RPMI8226 (cell line): ENCODE data around the gene CLIC3.

Source experiments
- DNase-seq: peaks from one replicate; pipeline ENCODE4 v3.0.0-alpha.2; 2015

The CLIC3 gene

DNA sequence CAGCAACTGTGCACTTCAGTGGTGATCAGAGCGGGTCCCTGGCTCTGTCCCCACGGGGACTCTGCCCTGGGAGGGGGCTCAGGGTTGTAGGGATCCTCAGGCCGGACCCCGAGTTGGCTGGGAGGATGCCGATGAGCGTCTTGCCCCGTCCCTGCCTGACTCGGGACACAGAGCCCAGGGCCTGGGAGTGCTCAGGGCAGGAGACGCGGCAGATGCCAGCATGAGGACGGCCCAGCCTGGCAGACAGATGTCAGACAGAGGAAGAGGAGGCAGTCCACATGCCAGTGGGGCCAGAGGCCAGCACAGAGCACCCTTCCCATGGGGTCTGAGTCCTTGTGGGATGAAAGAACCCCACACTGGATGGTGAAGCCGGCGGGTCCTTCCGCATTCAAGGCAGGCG is 33.0 kb downstream of the CLIC3 start:
- no peak for DNase-seq

DNA sequence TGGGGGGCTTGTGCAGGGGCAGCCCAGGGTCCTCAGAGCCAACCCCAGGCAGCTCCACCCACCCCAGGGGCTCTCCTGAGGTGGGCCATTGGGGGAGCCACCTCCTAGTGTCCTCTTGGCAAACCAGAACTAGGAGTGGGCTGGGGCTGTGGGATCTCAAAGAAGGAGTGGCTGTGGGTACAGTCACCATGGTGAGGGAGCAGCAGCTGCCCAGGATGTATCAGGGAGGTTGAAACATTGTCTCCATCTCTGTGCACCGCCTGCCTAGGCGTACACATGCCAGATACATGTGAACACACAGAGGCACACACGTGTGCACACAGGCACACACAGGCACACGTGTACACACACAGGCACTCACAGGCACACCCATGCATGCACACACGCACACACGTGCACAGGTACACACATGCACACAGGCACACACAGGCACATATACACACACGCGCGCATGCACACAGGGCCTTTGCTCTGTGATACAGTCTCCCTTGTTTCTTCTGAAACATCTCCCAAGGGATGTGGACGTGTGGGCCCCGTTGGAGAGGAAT is 33.6 kb downstream of the CLIC3 start:
- no peak for DNase-seq

DNA sequence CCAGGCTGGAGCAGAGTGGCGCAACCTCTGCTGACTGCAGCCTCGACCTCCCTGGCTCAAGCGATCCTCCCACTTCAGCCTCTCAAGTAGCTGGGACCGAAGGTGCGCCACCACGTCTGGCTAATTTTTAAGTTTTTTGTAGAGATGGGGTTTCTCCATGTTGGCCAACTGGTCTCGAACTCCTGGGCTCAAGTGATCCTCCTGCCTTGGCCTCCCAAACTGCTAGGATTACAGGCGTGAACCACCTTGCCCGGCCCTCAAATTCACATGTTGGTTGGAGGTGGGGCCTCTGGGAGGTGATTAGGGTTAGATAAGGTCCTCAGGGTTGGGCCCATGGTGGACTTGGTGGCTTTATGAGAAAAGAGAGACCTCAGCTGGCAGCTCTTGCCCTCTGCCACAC is 34.2 kb downstream of the CLIC3 start:
- DNase-seq: no peak

DNA sequence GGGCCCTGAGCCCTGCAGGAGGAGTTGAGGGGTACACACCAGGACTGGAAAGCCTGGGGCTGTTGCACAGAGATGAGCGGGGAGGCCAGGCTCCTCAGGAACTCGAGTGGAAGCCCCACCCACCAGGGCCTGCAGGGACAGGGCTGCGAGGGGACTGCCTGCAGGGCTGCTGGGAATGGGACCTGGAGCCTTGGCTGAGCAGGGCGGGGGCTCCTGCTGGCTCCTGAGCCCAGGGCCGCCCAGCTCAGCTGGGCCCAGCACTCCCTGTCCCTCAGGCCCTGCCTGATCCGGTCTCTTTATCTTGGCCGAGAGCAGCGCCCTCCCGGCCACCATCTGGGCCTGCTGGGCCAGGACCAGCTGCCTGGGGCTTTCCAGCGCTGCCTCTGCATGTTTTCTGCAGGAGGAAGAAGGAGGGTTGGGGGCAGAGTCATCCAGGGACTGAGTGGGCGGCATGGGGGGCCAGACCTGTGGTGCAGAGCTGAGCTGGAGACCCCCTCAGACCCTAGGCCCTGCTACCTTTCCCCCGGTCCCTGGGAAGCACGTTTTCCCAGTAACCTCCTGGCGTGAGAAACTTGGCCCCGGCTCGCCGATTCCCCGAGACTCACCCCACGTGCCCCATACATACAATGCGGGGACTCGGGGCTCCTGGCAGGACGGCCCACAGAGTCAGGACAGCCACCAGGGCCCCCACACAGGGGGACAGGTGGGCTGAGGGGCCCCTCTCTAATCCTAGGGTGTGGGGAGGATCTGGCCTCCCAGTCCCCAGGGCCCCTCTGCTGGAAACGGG is 34.9 kb downstream of the CLIC3 start:
- no peak for DNase-seq

DNA sequence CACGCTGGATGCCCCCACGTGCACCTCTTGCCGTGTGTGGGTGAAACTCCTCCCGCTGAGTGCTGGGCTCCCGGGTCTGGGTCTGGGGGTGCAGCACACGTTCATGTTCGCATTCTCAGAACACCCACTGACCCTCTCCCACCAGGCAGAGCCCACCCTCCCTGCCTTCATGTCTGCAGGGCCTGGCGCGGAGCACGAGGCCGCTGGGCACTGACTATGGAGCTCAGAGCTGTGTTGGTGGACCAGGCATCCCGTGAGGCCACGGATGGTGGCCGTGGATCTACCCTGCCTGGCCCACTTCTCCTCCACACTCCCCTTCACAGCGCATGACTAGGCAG is 35.5 kb downstream of the CLIC3 start:
- DNase-seq: no peak

DNA sequence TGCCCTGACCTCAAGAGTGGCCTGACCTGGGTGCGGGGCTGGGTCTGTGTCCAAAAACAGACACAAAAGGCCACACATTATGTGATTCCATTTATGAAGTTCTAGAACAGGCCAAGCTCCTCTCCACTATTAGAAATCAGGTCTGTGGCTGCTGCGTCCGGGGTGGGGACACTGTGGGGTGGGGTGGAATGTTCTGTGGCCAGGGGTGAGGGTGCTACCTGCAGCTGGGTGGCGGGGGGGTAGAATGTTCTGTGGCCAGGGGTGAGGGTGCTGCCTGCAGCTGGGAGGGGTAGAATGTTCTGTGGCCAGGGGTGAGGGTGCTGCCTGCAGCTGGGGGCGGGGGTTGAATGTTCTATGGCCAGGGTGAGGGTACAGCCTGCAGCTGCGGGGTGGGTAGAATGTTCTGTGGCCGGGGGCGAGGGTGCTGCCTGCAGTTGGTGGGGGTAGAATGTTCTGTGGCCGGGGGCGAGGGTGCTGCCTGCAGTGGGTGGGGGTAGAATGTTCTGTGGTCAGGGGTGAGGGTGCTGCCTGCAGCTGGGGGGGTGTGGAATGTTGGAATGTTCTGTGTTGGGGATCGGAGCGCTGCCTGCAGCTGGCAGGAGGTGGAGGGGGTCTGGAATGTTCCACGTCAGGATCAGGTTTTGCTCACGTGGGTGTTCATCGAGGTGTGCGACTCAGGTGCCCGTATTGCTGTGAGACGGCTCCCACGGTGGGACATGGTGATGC is 36.0 kb downstream of the CLIC3 start:
- DNase-seq: no peak

DNA sequence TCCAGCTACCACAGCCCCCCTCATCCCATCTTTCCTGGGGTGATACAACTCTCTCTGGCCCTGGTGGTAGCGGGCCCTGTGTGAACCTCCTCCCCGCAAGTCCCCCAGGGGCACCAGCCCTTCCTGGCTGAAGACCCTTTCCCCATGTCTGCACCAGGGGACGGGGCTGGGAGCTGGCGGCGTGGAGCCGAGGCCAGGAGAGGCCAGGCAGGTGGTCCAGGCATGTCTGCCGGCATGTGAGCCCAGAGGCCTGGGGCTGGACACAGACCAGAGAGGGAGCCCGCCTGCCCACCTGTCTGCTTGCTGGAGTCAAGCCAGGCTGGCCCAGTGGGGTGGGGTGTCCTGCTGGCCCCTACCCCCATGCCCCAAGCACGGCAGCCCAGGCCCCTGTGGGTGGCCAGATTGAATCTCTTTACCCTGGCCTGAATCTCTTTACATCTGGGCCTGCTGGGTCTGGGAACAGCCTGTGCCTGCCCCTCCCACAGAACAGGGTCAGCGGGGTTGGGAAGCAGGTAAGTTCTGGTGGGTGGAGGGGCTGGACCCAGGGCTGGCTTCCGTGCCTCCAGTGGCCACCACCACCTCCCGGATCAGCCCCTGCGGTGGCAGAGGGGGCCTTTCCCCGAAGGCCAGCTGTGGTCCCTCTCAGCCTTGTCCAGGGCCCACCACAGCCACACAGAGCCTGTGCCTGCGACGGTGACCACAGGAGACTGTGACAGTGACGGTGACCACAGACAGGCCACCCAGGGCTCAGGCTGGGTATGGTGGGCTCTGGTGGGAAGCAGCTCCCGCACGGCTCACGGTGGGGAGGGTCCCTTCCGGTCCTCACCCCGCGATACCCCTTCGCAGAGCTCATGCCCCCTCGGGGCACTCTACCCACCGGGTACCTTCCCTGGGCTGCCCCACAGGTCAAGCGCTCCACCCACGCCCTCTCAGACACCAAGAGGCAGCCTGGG is 37.2 kb downstream of the CLIC3 start:
- DNase-seq: no peak

DNA sequence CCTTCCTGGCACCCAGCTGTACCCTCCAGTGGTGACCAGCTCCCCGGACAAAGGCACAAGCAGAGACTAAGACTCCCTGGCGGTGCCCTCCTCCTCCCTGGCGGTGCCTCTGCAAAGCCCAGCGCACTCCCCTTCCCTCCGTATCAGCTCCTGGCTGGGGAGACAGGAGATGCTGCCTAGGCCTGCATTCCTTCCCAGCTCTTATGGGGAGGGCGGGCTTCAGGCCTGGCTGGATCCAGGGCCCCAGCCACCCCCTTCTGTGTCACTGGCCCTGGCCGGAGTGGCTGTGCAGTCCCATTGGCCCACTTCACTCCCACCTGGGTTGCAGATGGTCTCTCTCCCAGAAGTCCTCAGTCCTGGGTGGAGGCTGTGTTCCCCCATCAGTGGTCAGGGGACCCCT is 37.9 kb downstream of the CLIC3 start:
- no peak for DNase-seq

DNA sequence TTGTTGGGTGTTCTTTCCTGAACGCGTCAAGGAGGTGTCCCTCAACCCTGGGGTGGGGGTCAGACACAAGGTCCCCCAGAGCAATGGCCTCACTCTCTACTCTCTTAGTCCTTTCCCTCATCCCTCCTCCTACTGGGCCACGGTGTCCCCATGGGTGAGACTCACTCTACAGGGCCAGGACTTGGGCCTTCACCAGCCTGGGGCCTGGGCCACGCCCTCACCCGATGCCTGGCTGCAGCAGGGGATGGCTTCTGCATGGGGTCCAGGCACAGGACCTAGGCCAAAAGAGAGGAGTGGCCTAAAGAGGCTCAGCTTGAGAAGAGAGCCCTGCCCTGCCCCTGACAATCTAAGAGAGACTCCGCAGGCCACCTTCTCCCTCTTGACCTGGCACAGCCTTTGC is 38.5 kb downstream of the CLIC3 start:
- DNase-seq: no peak

DNA sequence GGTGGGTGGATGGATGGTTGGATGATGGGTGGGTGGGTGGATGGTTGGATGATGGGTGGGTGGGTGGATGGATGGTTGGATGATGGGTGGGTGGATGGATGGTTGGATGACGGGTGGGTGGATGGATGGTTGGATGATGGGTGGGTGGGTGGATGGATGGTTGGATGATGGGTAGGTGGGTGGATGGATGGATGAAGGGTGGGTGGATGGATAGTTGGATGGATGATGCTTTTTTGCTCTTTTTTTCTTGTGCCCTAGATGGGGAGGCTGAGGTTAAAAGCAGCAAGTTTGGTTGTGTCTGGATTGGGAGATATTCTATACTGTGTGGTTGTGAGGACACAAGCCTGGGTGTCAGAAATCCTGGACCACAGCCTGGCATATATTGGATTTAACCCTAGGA is 38.9 kb downstream of the CLIC3 start:
- no peak for DNase-seq

DNA sequence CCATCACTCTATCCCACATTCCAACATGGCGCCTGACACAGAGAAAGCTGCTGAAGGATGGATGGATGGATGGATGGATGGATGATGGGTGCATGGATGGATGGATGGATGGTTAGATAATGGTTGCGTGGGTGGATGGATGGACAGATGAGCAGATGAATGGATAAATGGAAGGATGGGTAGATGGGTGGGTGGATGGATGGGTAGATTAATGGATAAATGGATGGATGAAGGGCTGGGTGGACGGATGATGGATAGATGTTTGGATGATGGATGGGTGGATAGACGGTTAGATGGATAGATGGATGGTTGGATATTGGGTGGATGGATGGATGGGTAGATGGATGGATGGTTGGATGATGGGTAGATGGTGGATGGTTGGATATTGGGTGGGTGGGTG is 39.8 kb downstream of the CLIC3 start:
- no peak for DNase-seq

DNA sequence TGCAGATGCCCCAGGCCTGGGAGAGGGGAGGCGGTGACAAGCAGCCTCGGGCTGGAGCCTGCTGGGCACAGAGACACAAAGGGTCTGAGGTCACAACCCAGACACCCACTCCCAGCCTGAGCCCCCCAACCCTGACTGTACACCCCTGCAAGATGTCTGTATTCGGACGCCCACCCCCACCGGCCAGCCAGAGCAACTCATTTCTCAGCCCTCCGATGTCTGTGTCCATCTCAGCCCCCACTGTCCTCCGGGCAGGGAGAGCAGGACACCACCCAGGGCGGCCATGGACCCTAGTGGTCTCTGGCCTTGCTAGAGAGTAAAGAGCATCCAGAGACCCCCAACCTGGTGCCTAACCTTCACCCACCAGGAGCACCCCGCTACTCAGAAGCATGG is 40.4 kb downstream of the CLIC3 start:
- DNase-seq: no peak

DNA sequence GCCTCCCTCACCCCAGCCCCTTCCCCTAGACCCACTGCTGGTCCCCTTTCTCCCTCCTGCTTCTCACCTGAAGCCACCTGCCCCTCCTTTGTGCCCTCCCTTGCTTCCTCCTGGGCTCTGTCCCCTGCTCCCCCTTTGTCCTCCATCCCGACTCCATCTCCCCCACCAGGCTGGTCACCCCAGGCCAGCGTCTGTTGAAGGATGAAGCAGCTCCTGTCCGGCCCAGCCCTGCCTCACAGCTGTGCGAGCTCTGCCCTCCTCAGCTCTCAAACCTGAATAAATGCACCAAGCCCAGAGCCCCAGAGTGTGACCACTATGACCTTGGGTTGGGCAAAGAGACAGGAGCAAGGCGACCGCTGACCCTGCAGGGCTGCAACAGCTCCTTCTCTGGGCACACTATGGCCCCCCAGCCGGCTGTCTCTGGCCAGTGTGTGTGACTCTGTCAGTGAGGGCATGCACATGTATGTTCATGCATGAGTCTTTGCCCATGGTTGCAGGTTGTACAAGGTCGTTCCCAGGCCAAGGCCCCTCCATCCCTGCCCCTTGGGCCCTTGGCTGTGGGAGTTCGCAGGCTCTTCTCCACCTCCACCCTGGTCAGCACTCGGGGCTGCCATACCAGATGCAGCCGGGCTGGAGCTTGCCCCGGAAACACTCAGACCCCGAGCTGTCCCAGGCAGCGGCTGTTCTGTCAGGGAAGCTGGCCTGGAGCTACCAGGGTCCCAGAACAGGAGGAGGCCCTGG is 41.0 kb downstream of the CLIC3 start:
- DNase-seq: no peak

DNA sequence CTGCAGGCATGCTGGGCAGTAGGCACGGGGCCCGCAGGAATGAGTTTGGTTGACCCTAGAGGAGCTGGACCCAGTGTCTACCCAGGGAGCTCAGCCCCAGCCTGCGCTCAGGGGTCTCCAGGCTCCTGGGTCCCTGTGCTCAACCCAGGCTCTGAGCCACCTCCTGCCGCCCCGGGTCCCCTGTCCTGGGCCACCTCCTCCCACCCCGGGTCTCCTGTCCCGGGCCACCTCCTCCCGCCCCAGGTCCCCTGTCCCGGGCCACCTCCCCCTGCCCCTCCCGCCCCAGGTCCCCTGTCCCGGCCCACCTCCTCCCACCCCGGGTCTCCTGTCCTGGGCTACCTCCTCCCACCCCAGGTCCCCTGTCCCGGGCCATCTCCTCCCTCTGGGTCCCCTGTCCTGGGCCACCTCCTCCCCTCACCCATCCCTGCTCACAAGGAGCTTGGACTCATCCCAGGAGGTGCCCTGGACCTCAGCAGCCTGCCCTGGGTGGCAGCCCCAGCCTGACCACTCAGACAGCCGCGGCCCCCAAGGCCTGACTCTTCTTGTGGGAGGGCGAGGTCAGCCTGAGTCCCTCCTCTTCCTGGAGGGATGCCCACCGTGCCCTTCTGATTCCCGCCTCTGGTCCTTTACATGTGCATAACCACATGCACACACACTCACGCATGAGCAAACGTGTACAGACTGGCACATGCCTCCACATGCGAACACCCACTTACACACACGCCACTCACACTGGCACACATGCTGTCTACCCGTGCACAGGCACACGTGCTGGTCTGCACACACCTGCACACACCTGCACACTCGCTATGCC is 41.9 kb downstream of the CLIC3 start:
- no peak for DNase-seq

DNA sequence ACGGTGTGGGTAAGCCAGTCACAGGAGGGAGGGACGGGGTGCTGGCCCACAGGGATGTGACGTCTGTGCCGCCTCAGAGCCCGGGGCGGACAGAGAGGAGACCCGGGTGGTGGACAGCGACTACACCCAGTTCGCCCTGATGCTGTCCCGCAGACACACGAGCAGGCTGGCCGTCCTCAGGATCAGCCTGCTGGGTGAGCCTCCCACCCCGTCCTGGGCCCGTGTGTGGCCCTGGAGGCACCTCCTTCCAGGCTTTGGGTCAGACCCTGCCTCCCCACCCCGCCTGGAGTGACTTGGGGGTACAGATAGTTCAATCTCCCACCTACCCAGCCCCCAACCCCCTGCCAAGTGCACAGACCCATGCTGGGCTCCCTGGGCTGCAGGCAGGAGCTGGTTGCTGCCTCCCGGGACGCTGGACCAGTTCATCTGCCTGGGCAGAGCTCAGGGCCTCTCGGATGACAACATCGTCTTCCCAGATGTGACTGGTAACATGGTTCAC is 42.5 kb downstream of the CLIC3 start:
- DNase-seq: no peak

DNA sequence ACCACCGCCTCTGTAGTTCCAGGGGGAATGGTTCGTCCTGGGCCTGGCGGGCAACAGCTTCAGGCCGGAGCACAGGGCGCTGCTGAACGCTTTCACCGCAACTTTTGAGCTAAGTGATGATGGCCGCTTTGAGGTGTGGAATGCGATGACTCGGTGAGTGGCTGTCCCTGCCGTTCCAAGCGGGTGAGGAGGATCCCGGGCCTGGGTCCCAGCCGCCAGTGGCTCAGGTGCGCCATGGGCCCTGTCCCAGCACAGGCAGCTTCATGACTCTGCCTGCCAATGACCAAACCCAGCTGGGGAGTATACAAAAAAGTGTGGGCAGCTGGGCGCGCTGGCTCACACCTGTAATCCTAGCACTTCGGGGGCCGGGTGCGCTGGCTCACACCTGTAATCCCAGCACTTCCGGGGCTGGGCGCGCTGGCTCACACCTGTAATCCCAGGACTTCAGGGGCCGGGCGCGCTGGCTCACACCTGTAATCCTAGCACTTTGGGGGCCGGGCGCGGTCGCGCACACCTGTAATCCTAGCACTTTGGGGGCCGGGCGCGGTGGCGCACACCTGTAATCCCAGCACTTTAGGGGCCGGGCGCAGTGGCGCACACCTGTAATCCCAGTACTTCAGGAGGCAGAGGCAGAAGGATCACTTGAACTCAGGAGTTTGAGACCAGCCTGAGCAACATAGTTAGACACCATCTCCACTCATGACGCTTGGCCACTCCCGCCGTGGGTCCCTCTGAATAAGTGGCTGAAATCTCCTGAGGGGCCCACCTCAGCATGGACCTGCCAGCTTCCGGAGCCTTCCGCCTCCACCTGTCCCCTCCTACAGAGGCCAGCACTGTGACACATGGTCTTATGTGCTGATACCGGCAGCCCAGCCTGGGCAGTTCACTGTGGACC is 43.2 kb downstream of the CLIC3 start:
- no peak for DNase-seq

DNA sequence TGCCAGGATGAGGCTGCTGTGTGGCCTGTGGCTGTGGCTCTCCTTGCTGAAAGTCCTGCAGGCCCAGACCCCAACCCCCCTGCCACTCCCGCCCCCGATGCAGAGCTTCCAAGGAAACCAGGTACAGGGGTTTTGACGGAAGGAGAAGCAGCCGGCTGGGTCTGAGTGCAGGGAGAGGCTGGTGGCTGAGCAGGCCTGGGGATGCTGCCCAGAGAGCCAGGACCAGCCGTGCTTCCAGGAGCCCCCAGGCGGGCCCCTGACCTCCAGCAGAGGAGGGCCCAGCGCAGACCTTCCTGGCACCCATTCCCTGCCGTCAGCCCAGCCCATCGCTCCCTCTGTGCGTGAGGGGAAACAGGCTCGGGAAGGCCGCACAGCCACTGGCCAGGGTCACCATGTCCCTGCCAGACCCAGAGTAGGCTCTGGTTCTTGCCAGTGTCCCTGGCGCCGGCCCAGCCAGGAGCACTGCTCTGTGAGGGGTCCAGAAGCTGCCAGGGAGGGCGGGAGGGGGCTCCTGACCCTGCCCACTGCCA is 44.0 kb downstream of the CLIC3 start:
- DNase-seq: no peak

DNA sequence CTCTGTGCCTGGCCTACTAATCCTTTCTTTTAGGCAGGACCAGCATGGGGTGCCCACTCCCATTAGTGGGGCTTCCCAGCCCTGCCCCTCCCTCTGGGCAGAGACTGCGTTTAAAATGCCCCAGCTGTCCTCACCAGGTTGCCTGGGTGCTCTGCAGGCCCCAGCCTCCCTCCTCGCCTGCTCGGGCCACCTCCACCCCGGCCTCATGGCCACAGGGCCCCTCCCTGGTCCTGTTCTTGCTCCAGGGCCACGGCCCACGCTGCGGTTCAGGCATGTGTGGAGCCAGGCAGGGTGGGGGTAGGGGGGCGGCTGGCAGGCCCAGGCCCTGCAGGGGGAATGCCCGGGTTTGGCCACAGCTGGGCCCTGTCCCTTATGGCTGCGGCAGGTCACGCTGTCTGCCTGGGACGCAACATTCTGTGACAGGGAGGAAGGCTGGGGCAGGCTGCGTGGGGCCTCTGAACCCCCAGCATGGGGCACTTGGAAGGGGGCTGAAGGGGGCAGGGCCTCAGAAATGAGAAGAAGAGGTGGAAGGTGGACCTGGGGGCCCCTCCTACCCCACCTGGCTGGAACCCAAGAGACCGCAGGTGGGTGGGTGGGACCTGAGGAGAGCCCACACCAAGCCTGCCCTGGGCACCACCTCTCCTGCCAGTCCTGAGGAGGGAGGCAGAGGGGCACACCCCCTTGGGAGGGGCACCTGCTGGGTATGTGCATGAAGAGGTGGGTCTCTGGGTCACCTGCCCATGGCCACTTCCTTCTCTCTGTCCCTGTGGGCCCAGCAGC is 44.6 kb downstream of the CLIC3 start, which contains the start of gene LCN12:
TSS of gene LCN12 (plus strand) at position 733 of the 780 bp plus-strand sequence. CDS start 55 bp downstream, outside the sequence.
- DNase-seq: no peak

DNA sequence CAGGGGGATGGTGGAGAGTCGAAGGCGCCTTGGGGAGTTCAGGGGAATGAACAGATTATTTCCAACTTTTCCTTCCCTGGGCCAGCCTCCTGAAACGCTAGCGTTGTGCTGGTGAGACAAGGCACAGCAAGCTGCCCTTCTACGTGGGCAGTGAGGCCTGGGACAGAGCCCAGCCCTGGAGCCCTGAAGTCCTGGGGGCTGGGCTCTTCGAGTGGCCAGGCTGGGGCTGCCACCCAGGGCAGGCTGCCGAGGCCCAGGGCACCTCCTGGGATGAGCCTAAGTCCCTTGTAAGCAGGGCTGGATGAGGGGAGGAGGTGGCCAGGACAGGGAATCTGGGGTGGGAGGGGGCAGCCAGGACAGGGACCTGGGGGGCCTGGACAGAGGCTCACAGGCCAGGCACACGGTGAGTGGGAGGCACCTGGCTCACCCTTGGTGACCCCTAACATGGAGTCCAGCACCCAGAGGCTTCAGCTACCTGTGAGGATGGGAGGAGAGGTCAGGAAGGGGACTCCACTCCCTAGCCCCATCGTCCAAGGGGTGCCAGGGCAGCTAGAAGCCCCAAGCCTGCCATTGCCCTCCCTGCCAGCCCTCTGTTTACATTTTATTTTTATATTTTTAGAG is 45.6 kb downstream of the CLIC3 start:
- DNase-seq: no peak
